GM15510 (cell line): ENCODE results near the gene GPR152.

Experiments used
- POLR2A ChIP-seq: IDR thresholded peaks from 3 replicates; pipeline ENCODE4 v1.6.1; 2011; ENCODE audit warnings: borderline replicate concordance; ENCODE audit not compliant: insufficient read length; ENCODE audit errors: extremely low read depth

GPR152 gene, protein sequence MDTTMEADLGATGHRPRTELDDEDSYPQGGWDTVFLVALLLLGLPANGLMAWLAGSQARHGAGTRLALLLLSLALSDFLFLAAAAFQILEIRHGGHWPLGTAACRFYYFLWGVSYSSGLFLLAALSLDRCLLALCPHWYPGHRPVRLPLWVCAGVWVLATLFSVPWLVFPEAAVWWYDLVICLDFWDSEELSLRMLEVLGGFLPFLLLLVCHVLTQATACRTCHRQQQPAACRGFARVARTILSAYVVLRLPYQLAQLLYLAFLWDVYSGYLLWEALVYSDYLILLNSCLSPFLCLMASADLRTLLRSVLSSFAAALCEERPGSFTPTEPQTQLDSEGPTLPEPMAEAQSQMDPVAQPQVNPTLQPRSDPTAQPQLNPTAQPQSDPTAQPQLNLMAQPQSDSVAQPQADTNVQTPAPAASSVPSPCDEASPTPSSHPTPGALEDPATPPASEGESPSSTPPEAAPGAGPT

GRCh38 chr11:67452141-67452952 lies at the start of gene GPR152:
GPR152 (minus strand) TSS chr11:67452729; CDS start chr11:67452724, 5 bp downstream.
- TF ChIP-seq POLR2A: no peak

DNA sequence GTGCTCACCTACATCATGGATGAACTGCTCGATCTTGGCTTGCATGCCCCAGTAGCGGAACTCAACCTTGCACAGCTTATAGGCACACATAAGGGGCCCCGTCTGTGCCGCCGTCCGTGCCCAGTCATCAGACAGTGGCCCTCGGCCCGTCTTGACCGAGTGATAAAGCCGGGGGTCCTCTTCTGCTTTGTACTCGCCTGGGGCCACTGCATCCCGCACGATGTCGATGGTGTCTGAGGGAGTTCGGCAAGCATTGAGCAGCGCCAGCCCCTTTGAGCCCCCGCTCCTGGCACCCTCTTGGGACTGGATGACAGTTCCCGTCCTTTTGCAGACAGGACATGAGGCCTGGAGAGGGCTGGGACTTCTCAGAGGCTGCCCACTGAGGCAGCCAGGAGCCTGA lies 49.3 kb upstream of the GPR152 start:
- no peak for TF ChIP-seq POLR2A

- TF ChIP-seq POLR2A: no peak
Observed at GRCh38 chr11:67500831-67501715, 48.5 kb upstream of the GPR152 start.

GRCh38 chr11:67500484-67500821 lies 47.9 kb upstream of the GPR152 start:
- peak; percentile 2 for TF ChIP-seq POLR2A

- peak; percentile 19 for TF ChIP-seq POLR2A
Observed at GRCh38 chr11:67499808-67500483, 47.4 kb upstream of the GPR152 start.

DNA sequence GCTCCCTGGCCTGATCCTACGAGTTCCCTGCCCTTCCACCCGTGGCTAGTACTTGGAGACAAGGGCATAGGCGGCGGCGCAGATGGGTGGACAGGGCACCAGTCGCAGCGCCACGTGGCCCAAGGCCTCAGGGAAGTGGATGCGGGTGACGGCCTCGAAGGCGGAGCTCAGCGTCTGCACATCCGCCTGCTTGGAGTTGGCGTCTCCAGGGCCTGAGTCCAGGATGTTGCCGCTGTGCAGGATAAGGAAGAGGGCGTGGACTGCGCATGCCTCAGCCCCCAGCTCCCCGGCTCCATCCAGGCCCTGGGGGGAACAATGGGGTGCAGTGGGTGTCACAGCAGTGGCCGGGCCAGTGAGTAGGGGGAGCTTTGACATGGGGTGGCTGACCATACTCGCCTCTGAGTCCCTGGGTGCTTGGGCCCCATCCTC lies 46.0 kb upstream of the GPR152 start:
- TF ChIP-seq POLR2A: no peak

DNA sequence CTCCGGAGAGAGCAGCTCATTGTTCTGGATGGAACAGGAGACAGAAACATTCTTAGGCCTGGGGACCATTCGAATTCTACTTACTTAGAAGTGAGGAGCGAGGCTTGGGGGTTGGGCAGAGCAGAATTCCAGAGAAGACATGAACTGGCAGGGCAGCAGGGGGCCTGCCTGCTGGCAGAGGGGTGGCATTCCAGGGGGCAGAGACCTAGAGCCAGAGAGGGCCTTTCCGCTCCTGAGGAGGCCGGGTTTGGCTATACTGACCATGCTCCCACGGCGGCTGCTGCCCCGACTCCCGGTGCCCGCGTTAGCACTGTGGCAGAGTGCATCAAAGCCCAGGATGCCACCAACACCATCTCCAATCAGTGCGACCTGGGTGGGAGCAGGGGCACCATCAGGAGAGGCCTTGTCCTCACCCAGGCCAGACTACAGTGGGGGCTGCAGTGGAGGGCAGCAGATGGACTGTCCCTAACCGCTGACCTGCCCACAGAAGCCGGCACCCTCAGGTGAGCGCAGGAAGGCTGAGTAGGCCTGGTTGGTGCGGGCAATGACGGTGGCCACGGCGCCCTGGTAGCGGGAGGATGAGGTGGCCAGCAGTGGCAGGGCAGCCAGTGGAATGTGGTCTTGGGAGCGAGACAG lies 45.2 kb upstream of the GPR152 start:
- no peak for TF ChIP-seq POLR2A

DNA sequence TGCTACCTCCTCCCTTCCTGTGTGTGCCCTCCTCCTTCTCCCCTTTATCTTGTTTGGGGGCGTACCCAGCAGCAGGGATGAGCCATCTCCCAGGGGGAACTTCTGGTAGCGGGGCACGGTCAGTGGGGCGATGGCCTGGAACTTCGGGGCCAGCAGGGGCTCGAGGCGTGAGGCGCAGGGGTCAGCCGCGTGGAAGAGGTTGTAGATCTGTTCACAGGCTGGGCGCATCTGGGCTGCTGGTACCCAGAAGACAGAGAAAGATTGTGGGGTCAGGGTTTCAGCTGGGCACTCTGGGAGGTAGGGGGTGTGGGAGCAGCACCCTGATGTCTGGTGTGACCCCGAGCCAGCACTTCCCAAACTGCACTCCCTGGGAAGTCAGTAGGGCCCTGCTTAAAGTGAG lies 43.6 kb upstream of the GPR152 start:
- TF ChIP-seq POLR2A: no peak

DNA sequence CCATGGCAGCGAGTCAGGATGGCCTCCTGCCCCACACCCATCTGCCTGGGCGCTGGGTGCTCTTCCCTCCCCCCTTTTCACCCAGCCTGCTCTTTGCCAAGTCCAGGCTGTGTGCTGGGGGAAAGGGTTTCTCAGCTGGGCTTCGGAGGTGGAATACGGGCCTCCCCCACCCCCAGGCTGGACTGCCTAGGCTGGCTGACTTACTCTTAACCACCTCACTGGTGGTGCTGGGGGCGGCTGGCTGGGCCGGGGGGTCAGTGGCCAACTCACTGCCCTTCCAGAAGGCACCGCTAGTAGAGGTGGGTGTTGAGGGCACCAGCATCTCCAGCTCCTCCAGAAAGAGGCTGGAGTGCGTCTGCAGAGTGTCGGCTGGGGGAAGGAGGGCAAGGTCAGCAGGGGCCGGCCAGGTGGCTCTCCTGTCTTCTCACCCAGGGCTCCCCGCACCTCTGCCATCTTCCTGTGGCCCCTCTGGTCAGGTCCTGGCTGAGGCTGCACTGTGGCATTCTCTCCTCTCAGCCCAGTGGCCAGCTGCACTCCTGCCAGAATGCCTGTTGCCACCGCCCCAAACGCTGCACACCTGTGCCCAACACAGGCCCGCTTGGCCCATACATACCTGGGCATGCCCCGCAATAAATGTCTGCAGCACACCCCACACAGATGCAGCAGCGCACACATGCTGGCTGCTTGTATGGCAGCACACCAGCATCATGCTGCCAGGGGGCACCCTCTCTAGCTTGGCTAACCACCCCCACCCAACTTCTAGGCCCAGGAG lies 42.9 kb upstream of the GPR152 start:
- no peak for TF ChIP-seq POLR2A

- no peak for TF ChIP-seq POLR2A
Observed at GRCh38 chr11:67494371-67495233, 42.1 kb upstream of the GPR152 start.

DNA sequence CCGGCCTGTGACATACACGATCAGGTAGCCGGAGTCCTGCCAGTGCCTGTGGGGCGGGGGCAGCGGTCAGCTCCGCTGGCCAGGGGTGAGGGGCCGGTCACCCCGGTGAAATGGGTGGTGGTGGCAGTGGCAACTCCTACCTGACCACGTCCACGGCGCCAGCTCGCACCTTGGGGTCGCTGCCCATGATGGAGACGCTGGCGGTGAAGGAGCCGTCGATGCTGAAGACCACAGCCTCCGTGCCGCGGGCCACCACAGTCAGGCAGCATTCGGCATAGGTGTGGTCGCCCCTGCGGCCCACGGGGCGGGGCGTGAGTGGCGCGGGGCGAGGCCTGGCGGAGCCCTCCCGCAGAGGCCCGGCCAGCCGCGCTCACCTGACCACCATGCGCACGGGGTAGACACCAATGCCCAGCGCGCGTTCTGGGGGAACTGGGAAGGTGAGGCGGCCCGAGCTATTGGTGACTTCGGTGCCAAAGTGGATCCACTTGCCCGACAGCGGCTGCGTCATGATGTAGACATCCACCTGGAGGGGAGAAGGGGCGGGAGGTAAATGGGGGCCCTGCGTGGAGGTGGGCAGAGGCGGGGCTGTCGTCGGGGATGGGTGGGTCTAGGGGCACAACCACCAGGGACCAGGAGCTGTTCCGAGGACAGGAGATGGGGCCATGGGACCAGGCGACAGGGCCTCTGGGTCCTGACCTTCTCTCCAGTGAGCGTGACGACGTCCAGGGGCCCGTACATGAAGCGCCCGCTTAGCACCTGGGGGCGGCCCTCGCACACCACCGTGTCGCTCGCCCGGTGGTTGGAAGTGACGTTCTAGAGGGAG lies 41.2 kb upstream of the GPR152 start:
- no peak for TF ChIP-seq POLR2A
